Neutrophil (primary cell): ENCODE data around the gene GPBAR1.
A peak's percentile ranks its signal among the peaks of the same experiment; 100 is the strongest.

ENCODE experiments used
- H3K27ac ChIP-seq: fragments of 200-600 bp; sonication (generic); 2 replicates; pipeline ENCODE4 v1.5.1; 2016; ENCODE audit warnings: mild to moderate bottlenecking, moderate library complexity
- H3K27me3 ChIP-seq: fragments of 200-600 bp; sonication (generic); 2 replicates; pipeline ENCODE4 v1.6.0; 2016; ENCODE audit warnings: mild to moderate bottlenecking
- H3K36me3 ChIP-seq: fragments of 200-600 bp; sonication (generic); 2 replicates; pipeline ENCODE4 v1.5.1; 2017
- H3K4me1 ChIP-seq, 2 experiments: fragments of 200-600 bp in 1 of 2; sonication (generic) in 1 of 2; 1 replicate in 1 of 2; 2 replicates in 1 of 2; pipeline versions ENCODE4 v1.5.1 to v1.6.1; 2013 to 2016; ENCODE audit warnings: low read depth in 1 of 2, low read length in 1 of 2, mild to moderate bottlenecking in 1 of 2, moderate library complexity in 1 of 2; ENCODE audit not compliant: control insufficient read depth in 1 of 2, insufficient read depth in 1 of 2
- H3K4me3 ChIP-seq, 2 experiments: fragments of 200-600 bp in 1 of 2; sonication (generic) in 1 of 2; 1 replicate in 1 of 2; 2 replicates in 1 of 2; pipeline ENCODE4 v1.5.1; 2013 to 2016; ENCODE audit warnings: low read depth in 1 of 2, low read length in 1 of 2, mild to moderate bottlenecking in 1 of 2, moderate library complexity in 1 of 2
- H3K9me3 ChIP-seq: fragments of 200-600 bp; sonication (generic); 2 replicates; pipeline ENCODE4 v1.5.1; 2016
- TF ChIP-seq, protein P1 (sequence below): fragments of 200-600 bp; sonication (generic); IDR thresholded peaks from 2 replicates; pipeline ENCODE4 v1.5.1; 2016; ENCODE audit warnings: antibody characterized with exemption

GPBAR1 gene

DNA sequence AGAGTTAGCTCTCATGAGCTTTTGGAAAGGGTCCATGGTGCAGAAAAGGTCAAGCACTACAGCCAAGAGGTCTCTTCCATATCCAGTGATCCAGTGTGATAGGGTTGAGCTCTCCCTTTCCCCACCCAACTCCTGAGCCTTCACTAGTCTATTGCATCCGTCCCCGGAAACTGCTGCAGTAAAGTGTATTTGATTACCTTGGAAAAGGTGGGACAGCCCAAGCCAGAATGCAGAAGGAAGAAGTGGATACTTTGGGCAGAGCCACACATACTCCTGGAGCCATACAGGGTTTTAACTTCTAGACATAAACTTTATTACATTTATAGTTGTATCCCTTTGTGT, 13.1 kb downstream of the GPBAR1 start:
- no peaks in the 10 kb centered on the region for H3K27me3 ChIP-seq
- TF ChIP-seq, protein P1, sequence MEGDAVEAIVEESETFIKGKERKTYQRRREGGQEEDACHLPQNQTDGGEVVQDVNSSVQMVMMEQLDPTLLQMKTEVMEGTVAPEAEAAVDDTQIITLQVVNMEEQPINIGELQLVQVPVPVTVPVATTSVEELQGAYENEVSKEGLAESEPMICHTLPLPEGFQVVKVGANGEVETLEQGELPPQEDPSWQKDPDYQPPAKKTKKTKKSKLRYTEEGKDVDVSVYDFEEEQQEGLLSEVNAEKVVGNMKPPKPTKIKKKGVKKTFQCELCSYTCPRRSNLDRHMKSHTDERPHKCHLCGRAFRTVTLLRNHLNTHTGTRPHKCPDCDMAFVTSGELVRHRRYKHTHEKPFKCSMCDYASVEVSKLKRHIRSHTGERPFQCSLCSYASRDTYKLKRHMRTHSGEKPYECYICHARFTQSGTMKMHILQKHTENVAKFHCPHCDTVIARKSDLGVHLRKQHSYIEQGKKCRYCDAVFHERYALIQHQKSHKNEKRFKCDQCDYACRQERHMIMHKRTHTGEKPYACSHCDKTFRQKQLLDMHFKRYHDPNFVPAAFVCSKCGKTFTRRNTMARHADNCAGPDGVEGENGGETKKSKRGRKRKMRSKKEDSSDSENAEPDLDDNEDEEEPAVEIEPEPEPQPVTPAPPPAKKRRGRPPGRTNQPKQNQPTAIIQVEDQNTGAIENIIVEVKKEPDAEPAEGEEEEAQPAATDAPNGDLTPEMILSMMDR, result no peak
- H3K4me1 ChIP-seq, result peaks cover 47 to 51% of the 10 kb centered on the region in 2 experiments
- peak overlapping the region; percentile 37 for H3K27ac ChIP-seq
- H3K9me3 ChIP-seq, result no peaks in the 10 kb centered on the region
- no peak overlapping the region for H3K4me3 ChIP-seq
- peaks cover 54% of the 10 kb centered on the region for H3K36me3 ChIP-seq

DNA sequence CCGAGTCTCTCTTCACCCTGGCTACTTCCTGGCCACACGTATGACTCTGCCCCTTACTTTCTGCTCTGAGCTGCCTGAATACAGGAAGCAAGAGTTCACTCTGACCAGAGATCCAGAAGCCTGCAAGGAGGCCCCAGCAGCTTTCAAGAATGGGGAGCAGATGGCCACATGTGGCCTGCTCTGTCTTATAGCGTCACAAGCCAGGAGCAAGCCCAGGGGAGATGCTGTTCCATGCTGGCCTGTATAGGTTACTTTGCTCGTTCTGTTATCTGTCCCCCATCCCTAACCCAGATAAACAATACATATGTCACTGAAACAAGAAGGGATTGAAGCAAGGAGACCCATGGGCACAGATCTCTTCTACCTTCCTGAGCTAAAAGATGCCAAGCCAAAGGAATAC, 13.8 kb downstream of the GPBAR1 start:
- Histone ChIP-seq H3K36me3 (peaks cover 61% of the 10 kb centered on the region), H3K27me3 (no peaks in the 10 kb centered on the region), H3K9me3 (no peaks in the 10 kb centered on the region), H3K27ac (peak overlapping the region; percentile 37), H3K4me3 (no peak overlapping the region), H3K4me1 (peaks cover 39 to 43% of the 10 kb centered on the region in 2 experiments)
- TF ChIP-seq, protein P1, result no peak

DNA sequence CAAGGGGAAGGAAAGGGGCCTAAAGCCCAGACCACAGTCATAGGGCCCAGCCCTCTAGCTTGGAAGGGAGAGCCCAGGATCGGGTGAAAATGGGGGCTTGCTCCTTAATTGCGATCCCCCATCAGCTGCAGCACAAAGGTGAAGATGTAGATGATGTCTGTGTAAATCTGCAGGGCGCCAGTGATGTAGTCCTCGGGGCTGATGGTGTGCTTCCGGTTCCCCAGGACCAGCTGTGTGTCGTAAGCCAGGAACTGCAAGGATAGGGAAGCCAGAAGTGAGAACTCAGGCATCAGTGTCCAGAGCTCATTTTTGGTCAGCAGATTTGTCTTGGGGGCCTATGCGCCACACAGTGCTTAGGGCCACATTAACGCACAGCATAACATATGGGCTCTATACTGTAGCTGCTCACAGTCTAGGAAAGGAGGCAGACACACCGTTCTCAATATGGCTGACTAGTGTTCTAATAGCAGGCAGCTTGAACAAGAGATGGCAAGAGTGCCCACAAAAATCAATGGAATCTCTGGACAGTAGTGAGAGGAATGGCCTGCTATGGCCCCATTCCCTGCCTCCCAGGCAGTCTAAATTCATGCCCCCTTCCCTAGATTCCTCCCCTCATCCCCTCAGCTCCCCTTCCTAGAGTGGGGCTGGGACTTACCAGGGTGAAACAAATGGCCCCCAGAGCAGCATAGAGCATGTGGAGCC, 14.7 kb downstream of the GPBAR1 start:
- H3K4me1 ChIP-seq, result peaks cover 35 to 39% of the 10 kb centered on the region in 2 experiments
- no peaks in the 10 kb centered on the region for H3K9me3 ChIP-seq
- H3K4me3 ChIP-seq, result no peak overlapping the region
- no peaks in the 10 kb centered on the region for H3K27me3 ChIP-seq
- H3K27ac ChIP-seq, result peak overlapping the region; percentile 37
- TF ChIP-seq, protein P1, result no peak
- peaks cover 71% of the 10 kb centered on the region for H3K36me3 ChIP-seq

DNA sequence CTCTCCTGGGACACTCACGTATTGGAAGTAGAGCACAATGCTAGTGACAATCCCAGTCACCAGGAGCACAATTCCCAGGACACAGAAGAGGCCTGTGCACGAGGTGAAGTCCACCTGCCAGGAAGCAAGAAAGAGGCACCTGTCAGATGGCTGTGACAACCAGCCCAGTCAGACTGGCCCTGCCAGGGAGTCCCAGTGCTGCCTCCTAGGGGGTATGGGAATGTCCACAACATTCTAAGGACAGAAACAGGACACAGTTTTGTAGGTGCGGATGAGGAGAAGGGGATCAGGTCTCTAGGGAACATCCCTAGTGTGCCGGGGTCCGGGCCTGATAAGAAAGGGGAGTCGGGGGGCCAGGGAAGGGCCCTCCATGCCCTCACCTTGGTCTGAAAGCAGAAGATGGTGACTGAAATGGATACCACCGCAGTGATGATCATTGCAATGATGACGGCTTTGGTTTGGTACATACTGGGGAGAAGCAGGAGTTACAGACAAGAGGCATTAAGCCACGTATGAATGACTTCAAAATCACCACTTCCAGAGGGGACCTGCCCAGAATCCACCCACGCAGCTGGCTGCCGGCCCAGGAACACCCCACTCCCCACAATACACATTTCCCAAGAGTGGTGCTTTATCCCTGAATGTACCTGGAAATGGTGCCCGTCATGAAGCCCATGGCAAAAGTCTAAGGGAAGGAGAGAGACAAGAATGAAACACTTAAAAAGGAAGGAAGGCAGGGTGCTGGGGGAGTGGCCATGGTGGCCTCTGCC, 16.4 kb downstream of the GPBAR1 start:
- Histone ChIP-seq H3K9me3 (no peaks in the 10 kb centered on the region), H3K27me3 (no peaks in the 10 kb centered on the region), H3K36me3 (peaks cover 87% of the 10 kb centered on the region), H3K27ac (peak overlapping the region; percentile 37), H3K4me1 (peaks cover 19 to 25% of the 10 kb centered on the region in 2 experiments), H3K4me3 (no peak overlapping the region)
- TF ChIP-seq, protein P1, result no peak

DNA sequence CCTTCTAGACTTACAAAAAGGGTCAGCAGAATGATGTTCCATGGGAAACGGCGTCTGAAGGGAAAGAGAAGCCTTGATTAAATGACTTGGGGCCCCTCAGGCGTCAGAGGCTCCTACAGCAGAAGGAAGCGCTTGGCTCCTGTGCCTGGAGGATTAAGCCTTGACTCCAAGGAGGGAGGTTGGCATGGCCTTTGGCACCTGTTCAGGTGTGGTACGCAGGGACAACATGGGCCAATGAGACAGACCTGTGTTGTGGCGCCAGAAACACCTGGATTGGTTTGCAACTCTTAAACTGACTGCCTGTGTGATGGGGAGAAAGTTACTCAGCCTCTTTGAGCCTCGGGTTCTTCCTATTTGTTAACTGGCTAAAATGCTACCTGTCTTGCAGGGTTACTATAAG, 17.1 kb downstream of the GPBAR1 start:
- H3K27ac ChIP-seq, result no peak overlapping the region
- TF ChIP-seq, protein P1, result no peak
- H3K4me1 ChIP-seq, result peaks cover 11 to 20% of the 10 kb centered on the region in 2 experiments
- H3K9me3 ChIP-seq, result no peaks in the 10 kb centered on the region
- H3K36me3 ChIP-seq, result peaks cover 95% of the 10 kb centered on the region
- H3K4me3 ChIP-seq, result no peak overlapping the region
- H3K27me3 ChIP-seq, result no peaks in the 10 kb centered on the region
